DLD1 (cell line): ENCODE data around the gene SCGB1D2.

Source experiments
- in situ Hi-C: cut with HindIII; loops from 2 replicates; pipeline ENCODE4 v1.10.0; 2017; ENCODE audit warnings: low sequenced_read_pairs

SCGB1D2 gene

DNA sequence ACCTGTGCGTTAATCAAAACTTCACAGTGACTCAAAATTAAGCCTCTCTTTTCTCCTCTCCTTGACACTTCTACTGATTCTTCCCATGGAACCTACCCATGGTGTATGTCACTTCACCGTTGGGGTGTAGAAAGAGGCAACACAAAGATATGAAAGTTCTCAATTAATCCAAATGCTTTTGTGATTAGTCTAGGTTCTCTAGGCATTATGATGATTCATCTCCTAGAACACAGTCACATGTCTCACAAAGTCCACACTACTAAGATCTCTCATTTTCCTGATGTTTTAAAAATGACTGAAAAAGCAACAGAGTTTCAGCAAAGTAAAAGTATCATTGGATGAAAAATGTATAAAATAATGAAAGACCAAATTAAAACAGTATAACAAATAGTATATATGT is 14.2 kb downstream of the SCGB1D2 start:
- in situ Hi-C loops, result no loop called here

GRCh38 chr11:62260261-62260953 is 18.4 kb downstream of the SCGB1D2 start:
- in situ Hi-C loops, result no loop called here

DNA sequence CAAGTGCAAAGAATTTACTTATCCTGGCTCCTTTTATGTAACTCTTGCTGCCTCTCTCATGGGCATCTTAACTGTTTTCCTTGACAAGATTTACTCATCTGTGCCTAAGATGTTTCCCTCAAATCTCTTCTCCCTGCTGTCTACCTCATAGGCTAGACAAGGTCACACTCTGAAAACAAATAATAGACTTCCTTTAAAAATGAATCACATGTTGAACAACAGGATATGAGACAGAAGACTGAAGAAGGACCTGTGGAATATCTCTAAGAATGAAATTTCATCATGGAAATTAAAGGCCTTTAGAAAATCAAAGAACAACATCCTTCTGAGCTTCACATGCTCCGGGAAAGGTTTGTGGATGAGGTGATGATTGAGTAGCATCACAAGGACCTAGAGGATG is 22.0 kb downstream of the SCGB1D2 start:
- in situ Hi-C loops, result no loop called here

- in situ Hi-C loops, result no loop called here
These were observed 24.5 kb downstream of the SCGB1D2 start for GRCh38 chr11:62266558-62266957.

- in situ Hi-C loops, result no loop called here
These were observed 25.0 kb downstream of the SCGB1D2 start for GRCh38 chr11:62267050-62267449.

GRCh38 chr11:62267576-62267975 is 25.5 kb downstream of the SCGB1D2 start:
- in situ Hi-C loops, result no loop called here

- in situ Hi-C loops, result no loop called here
These were observed 27.7 kb downstream of the SCGB1D2 start, which contains the start of gene SCGB2A2 for GRCh38 chr11:62269654-62270278. SCGB2A2 (plus strand) TSS chr11:62270158; CDS start chr11:62270217, 59 bp downstream.

DNA sequence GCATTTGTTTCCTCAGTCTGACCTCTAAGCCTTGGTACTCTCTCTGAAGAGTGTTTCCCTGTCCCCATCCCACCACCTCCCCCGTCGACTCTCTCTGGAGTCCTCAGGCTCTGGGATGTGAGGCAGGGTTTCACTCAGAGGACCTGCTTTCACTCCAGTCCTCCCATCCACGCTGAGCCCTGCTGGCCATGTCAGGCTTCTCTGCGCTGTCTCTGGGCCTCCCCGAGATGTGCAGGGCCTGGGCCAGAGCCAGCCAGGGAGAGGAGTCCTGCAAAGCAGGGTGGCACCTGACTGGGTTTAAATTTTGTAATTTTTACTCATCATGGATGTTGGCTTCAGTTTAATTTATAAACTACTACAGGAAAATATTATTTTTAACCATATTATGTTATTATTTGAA is 31.2 kb downstream of the SCGB1D2 start:
- in situ Hi-C loops, result no loop called here

DNA sequence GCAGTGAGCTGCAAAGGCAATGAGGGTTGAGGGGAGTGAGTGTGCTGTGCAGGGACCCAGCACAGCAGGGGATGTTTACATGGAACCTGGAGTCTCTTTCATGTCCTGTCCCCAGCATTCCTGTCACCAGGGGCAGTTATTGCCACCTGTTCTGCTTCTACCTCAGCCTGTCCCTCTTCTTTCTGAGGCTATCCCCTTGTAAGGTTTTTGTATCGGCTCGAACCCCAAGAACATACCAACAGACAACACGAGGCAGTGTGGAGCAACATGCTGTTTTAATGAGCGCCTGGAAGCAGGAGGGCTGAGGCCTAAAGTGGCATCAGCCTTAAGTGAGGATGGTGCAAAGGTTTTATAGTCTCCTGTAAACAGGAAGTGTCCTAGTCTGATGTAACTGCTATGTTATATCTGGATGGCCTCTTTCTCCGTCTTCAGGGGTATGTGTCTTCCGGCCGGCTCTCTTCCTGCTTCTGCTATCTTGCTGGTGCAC is 31.8 kb downstream of the SCGB1D2 start:
- in situ Hi-C loops, result no loop called here

- in situ Hi-C loops, result no loop called here
These were observed 38.4 kb downstream of the SCGB1D2 start for GRCh38 chr11:62280452-62280851.
